Skeletal muscle tissue (tissue), 4 donors: Measurements from ENCODE around the gene THBS1. TPM values are rescaled to one million over a fixed set of nuclear protein-coding genes. Genes with fewer than 3 reads are reported as not detected.

Experiments
- H3K27ac ChIP-seq: one replicate; pipeline ENCODE4 v1.7.0; 2013; ENCODE audit warnings: mild to moderate bottlenecking, low read depth, low read length, inconsistent platforms
- H3K27me3 ChIP-seq, 3 donors: one replicate each; pipeline ENCODE4 v1.7.0; 2013; ENCODE audit warnings: low read length in 3 of 3; ENCODE audit not compliant: control insufficient read depth in 3 of 3, insufficient read depth in 3 of 3
- H3K36me3 ChIP-seq, 3 donors: one replicate each; pipeline ENCODE4 v1.7.0; 2013; ENCODE audit warnings: low read length in 3 of 3; ENCODE audit not compliant: control insufficient read depth in 3 of 3, insufficient read depth in 3 of 3
- H3K4me1 ChIP-seq, 3 donors: one replicate each; pipeline ENCODE4 v1.7.0; 2013; ENCODE audit warnings: low read length in 3 of 3, mild to moderate bottlenecking in 3 of 3; ENCODE audit not compliant: control insufficient read depth in 3 of 3, insufficient read depth in 3 of 3
- H3K4me3 ChIP-seq, 3 donors: one replicate each; pipeline ENCODE4 v1.7.0; 2013; ENCODE audit warnings: low read length in 3 of 3
- H3K9ac ChIP-seq, 3 donors: one replicate each; pipeline ENCODE4 v1.7.0; 2013; ENCODE audit warnings: low read length in 3 of 3, mild to moderate bottlenecking in 3 of 3, moderate library complexity in 2 of 3, low read depth in 1 of 3
- H3K9me3 ChIP-seq, 3 donors: one replicate each; pipeline ENCODE4 v1.7.0; 2013; ENCODE audit warnings: low read length in 3 of 3; ENCODE audit not compliant: control insufficient read depth in 3 of 3
- total RNA-seq: library from RNA; depleted of rRNA; stranded (reverse); fragments of >200 nt; gene quantifications from one replicate; pipeline ENCODE4 v1.2.3, GENCODE V29; 2014
- donor health status: Osteomylitis.

The THBS1 gene
- total RNA-seq, 1 donor from 2014 or later = 150 TPM

DNA sequence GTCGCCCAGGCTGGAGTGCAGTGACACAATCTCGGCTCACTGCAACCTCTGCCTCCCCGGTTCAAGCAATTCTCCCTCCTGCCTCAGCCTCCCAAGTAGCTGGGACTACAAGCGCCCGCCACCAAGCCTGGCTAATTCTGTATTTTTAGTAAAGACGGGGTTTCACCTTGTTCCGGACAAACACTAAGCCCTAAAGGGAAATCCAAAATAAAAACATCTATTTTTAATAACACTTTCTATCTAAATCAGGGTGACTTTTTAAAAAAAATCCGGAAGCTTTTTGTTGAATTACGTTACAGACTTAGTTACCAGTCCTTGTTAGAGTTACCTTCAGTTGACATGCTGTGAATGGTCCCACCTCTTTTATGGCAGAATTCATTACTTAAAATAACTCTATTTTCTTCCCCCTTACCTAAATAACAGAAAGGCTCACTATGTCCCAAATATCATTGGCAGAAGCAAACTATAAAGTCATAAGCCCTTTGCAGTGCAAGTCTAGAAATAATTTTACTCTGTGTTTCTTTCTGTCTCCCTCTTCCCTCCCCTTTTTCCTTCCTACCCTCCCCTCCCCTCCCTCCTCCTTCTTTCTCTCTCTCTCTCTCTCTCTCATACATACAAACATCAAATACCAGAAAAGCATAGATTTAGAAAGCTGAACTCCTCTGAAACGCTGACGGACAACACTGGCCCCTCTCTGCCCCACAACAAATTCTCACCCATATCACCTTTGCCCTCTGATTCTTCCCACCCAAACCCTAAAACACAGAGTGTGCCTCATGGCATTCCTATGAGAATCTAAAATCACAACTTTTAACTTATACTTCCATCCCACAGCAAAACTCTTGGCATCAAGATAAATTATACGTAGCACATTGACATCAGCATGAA lies 18.3 kb downstream of the THBS1 start:
- Histone ChIP-seq H3K9me3 (no peaks in the 10 kb centered on the region), H3K4me3 (no peak overlapping the region), H3K27me3 (no peaks in the 10 kb centered on the region), H3K36me3 (peaks cover 2 to 6% (median 4%) of the 10 kb centered on the region in 3 donors), H3K27ac (no peak overlapping the region), H3K9ac (no peak overlapping the region), H3K4me1 (no peaks in the 10 kb centered on the region)

DNA sequence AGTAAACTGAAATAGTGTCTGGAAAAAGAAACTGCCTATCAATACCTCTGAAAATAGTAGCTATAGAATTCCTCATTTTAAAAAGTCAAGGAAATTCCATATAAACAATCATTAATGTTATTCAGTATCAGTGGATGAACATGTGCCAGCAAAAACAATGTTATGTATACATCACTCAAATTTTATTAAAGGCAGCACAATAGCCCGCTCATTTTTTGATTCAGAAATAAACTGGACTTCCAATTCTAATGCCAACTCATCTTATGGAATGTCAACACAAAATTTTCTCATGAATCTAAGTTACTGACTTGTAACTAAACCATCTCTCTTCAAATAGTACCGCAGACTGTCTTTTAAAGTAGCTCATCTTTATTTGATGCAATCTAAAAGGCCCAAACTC lies 19.0 kb downstream of the THBS1 start:
- Histone ChIP-seq H3K27me3 (no peaks in the 10 kb centered on the region), H3K36me3 (peaks cover 2 to 6% (median 4%) of the 10 kb centered on the region in 3 donors), H3K4me3 (no peak overlapping the region), H3K4me1 (no peaks in the 10 kb centered on the region), H3K9me3 (no peaks in the 10 kb centered on the region), H3K27ac (no peak overlapping the region), H3K9ac (no peak overlapping the region)

DNA sequence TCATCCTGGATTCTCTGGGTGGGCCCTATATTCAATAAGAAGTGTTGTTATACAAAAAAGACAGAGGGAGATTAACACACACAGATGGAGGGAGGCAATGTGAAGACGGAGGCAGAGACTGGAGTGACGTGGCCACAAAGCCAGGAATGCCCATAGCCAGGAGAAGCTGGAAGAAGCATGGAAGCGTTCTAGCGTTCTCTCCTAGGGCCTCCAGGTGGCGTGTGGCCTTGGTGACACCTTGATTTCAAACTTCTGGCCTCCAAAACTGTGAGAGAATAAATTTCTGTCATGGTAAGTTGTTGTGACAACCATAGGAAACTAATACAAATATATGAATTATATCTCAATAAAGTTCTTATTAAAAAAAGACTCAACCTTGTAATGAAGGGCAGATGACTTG lies 21.3 kb downstream of the THBS1 start:
- no peaks in the 10 kb centered on the region for H3K9me3 ChIP-seq
- H3K9ac ChIP-seq = no peak overlapping the region
- no peaks in the 10 kb centered on the region for H3K36me3 ChIP-seq
- no peak overlapping the region for H3K4me3 ChIP-seq
- no peaks in the 10 kb centered on the region for H3K27me3 ChIP-seq
- H3K4me1 ChIP-seq = no peaks in the 10 kb centered on the region
- no peak overlapping the region for H3K27ac ChIP-seq

DNA sequence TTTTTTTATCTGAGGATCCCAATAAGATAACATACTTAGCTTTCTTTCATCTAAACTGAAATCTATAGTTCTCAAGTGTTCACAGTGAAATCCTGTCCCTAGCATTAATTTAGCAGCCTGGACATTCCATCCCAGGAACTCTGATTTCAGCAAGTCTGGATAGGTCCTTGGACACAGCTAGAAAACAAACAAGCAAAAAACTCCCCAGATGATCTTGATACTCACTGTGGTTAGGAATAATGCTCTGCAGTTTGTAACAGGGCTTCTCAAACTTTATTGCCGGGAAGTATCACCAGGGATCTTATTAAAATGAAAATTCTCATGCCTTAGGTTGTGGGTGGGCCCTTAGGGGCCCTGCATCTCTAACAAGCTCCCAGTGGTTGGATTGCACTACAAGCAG lies 24.3 kb downstream of the THBS1 start:
- Histone ChIP-seq H3K9me3 (no peaks in the 10 kb centered on the region), H3K9ac (no peak overlapping the region)

DNA sequence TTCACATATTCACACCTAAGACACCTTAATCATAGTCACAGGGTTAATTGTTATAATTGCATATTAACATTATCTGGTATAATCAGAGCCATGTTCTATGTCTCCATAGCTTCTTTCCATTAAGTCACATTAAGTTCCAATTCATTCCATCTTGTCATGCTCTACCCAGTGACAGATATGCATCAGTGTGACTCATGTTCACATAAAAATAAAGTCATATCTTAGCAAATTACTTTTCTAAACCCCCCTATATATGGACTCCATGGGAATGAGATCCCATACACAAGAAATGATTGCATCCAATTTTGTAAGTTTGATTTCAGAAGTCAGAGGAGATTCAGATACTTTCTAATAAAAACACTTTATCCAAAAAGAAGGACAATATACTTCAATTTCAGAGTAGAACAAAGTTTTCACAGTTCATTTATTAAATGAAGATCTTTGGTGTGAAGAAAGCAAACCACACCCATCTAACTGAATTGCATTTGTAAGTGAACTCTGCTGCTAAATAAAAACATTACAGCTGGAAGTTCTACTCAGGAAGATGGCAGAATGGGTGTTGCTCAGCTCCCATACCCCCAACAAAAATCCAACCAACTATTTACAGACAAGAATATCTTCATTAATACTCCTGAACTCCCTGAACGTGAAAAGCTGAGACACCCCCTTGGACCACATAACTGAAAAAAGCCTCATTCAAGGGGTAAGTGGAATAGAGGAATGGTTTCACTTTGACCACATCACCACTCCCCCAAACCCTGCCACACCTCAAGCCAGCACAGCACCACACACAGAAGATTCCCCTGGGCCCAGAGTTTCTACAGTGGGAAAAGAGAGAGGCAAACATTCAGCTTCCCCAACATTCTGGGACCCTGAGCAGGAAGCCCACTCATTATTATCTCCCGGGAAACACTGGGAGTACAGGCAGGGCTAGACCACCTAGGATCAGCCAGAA lies 27.6 kb downstream of the THBS1 start:
- Histone ChIP-seq H3K27ac (no peak overlapping the region), H3K27me3 (no peaks in the 10 kb centered on the region), H3K9me3 (peaks cover 0 to 5% (median 0%) of the 10 kb centered on the region in 3 donors), H3K36me3 (no peaks in the 10 kb centered on the region), H3K9ac (no peak overlapping the region), H3K4me1 (no peaks in the 10 kb centered on the region), H3K4me3 (no peak overlapping the region)

More for the DNA sequence above, 24.3 kb downstream of the THBS1 start:
- H3K27me3 ChIP-seq = no peaks in the 10 kb centered on the region
- H3K36me3 ChIP-seq = no peaks in the 10 kb centered on the region
- no peak overlapping the region for H3K27ac ChIP-seq
- no peak overlapping the region for H3K4me3 ChIP-seq
- no peaks in the 10 kb centered on the region for H3K4me1 ChIP-seq

DNA sequence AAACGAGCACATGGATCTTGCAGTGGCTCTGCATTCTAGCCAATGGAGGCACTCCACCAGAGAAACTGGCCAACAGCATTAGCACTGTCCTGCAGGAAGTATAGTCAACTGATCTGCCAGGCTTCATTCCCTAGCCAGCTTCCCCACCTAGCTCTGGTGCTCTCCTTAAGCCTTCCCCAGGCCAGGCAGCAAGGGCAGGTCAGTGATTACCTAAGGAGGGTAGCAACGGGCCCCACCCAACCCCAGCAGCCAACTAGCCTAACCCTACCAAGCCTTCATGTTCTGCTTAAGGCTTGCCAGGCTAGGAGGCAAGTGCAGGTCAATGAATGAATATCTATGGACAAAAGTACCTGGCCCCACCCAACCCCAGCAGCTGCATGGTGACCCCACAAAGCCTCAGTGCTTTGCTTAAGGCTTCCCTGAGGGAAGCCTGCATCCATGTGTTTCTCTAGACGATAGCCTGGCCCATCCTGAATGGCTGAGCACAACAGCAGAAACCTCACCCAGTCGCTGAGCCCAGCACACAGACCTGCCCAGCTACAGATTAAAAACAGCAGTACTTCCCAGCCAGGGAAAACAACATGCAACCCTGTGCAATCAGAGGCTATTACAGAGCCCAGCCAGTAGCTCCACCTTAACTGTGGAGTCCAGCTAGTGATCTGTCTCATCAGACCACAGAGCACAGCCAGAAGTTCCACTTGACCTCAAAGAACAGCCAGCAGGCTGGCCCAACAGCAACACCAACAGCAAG lies 28.5 kb downstream of the THBS1 start:
- Histone ChIP-seq H3K36me3 (no peaks in the 10 kb centered on the region), H3K4me1 (no peaks in the 10 kb centered on the region), H3K9ac (no peak overlapping the region), H3K27me3 (no peaks in the 10 kb centered on the region), H3K9me3 (peaks cover 0 to 5% (median 0%) of the 10 kb centered on the region in 3 donors), H3K27ac (no peak overlapping the region), H3K4me3 (no peak overlapping the region)

DNA sequence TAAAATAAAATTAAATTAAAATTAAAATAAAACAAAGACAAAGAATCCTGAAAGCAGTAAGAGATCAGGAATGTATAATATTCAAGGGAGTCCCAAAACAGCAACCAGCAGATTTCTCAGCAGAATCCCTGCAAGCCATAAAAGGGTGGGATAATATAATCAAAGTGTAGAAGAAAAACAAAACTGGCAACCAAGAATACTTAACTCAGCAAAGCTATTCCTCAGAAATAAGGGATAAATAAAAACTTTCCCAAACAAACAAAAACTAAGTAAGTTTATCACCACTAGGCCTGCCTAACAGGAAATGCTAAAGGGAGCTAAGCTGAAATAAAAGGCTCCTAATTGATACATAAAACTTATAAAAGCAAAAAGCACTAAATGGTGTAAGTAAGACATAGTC lies 29.8 kb downstream of the THBS1 start:
- Histone ChIP-seq H3K27me3 (no peaks in the 10 kb centered on the region), H3K4me1 (no peaks in the 10 kb centered on the region), H3K9ac (no peak overlapping the region), H3K27ac (no peak overlapping the region), H3K9me3 (peaks cover 0 to 5% (median 0%) of the 10 kb centered on the region in 3 donors), H3K36me3 (no peaks in the 10 kb centered on the region), H3K4me3 (no peak overlapping the region)

DNA sequence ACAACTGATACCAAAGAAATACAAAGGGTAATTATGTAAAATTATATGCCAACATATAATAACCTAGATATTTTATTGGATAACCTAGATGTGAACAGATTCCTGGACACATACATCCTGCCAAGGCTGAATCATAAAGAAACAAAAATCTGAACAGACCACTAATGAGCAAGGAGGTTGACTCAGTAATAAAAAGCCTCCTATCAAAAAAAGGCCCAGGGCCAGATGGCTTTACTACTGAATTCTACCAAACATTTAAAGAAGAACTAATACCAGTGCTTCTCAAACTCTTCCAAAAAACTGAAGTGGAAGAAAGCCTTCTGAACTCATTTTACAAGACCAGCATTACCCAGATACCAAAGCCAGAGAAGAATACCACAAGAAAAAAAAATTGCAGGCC lies 32.4 kb downstream of the THBS1 start:
- no peaks in the 10 kb centered on the region for H3K27me3 ChIP-seq
- peaks cover 0 to under 1% (median 0%) of the 10 kb centered on the region in 3 donors for H3K4me1 ChIP-seq
- no peak overlapping the region for H3K9ac ChIP-seq
- peaks cover 0 to 5% (median 0%) of the 10 kb centered on the region in 3 donors for H3K9me3 ChIP-seq
- no peak overlapping the region for H3K27ac ChIP-seq
- H3K36me3 ChIP-seq = no peaks in the 10 kb centered on the region
- H3K4me3 ChIP-seq = no peak overlapping the region

DNA sequence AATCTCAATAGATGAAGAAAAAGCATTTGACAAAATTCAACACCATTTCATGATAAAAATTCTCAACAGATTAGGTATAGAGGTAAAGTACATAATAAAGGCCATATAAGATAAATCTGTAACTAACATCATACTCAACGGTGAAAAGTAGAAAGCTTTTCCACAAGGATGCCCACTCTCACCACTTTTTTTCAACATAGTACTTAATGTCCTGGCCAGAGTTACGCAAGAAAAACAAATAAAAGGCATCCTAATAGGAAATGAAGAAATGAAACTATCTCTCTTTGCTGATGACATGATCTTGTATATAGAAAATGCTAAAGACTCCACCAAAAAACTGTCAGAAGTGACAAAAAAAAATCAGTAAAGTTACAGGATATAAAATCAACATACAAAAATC lies 33.0 kb downstream of the THBS1 start:
- Histone ChIP-seq H3K9me3 (peaks cover 0 to 5% (median 0%) of the 10 kb centered on the region in 3 donors), H3K9ac (no peak overlapping the region), H3K36me3 (no peaks in the 10 kb centered on the region)

More for the DNA sequence above, 33.0 kb downstream of the THBS1 start:
- Histone ChIP-seq H3K4me3 (no peak overlapping the region), H3K27me3 (no peaks in the 10 kb centered on the region), H3K27ac (no peak overlapping the region), H3K4me1 (peaks cover 0 to 3% (median 0%) of the 10 kb centered on the region in 3 donors)
